ENCODE results near the gene OSBPL7.

Gene OSBPL7

DNA sequence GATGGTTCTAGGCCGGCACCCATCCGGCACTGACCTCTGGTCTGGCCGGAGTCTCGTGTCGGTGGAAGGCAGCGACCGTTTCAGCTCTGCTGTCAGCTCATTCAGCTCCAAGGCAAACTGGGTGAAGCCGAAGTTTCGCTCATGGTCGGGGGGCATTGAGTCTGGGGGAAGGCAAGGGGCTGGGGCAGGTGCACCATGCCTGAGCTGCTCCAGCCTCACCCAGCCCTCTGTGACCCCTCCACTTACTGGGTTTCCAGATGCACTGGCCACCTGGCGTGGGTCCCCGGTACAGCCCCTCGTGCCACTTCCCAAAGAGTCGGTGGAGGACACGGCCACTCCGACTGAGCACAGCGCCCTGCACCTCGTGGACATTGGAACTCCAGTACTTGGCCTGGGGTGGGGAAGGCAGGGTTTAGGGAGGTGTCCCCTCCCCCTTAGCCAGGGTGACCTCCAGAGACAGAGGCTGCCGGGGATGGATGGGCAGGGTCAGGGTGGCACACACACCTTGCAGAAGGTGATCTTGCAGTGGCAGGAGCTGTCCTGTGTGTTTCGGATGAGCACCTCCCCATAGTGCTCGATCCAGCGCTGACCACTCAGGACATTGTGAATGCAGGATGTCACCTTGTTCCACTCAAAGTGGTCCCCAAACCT lies 12.6 kb downstream of the OSBPL7 start:
- H3K4me2 ChIP-seq (ENCODE audit: insufficient read depth, low read length, poor library complexity, severe bottlenecking): no peak overlapping the region
- no peaks in the 10 kb centered on the region for H3K79me1 ChIP-seq (ENCODE audit: low read depth, low read length)
- H2AK5ac ChIP-seq (ENCODE audit: low read depth, low read length): no peak overlapping the region
- no peak overlapping the region for H3K27ac ChIP-seq (replicated peaks; ENCODE audit: low read length)
- H2BK120ac ChIP-seq (ENCODE audit: low read depth, low read length): no peak overlapping the region
- H2BK12ac ChIP-seq (ENCODE audit: low read length): no peak overlapping the region
- no peak overlapping the region for H2BK5ac ChIP-seq (ENCODE audit: low read length)
- H2AFZ ChIP-seq (ENCODE audit: low read length): no peak overlapping the region
- H2BK15ac ChIP-seq (ENCODE audit: low read length): no peak overlapping the region
- no peaks in the 10 kb centered on the region for H3K9me3 ChIP-seq (replicated peaks in 1 of 2; ENCODE audit: control insufficient read depth in 2 of 2, insufficient read depth in 1 of 2, low read depth in 1 of 2, low read length in 2 of 2)
- peaks cover 12 to 23% of the 10 kb centered on the region in 2 donors for H3K36me3 ChIP-seq (replicated peaks in 1 of 2; ENCODE audit: control insufficient read depth in 2 of 2, insufficient read depth in 2 of 2, low read length in 2 of 2)
- H3K9ac ChIP-seq (ENCODE audit: low read depth, low read length, poor library complexity): no peak overlapping the region
- H3K18ac ChIP-seq (ENCODE audit: low read length): no peak overlapping the region
- no peak overlapping the region for H3K4me3 ChIP-seq (ENCODE audit: low read length in 2 of 2)
- H3K27me3 ChIP-seq (ENCODE audit: control insufficient read depth in 3 of 3, insufficient read depth in 3 of 3, low read depth in 1 of 3, low read length in 3 of 3): peaks cover 0 to under 1% (median under 1%) of the 10 kb centered on the region in 3 experiments
- no peak overlapping the region for H3K23ac ChIP-seq (ENCODE audit: low read depth, low read length, poor library complexity)
- H4K8ac ChIP-seq (ENCODE audit: low read depth, low read length): no peak overlapping the region
- no peak overlapping the region for H3K14ac ChIP-seq (ENCODE audit: low read length)
- no peak for DNase-seq (ENCODE audit: low spot score)
- no peak overlapping the region for H4K91ac ChIP-seq (ENCODE audit: low read depth, low read length, poor library complexity)
- WGBS, 2 donors (ENCODE audit: extremely low coverage in 2 of 2, insufficient read length in 2 of 2, insufficient replicate concordance in 1 of 2): no CpG with 5 or more reads among the region's 22 CpGs
- H3K4ac ChIP-seq (ENCODE audit: low read length): no peak overlapping the region
- H3K4me1 ChIP-seq (ENCODE audit: control insufficient read depth in 2 of 2, insufficient read depth in 1 of 2, low read depth in 1 of 2, low read length in 2 of 2): no peaks in the 10 kb centered on the region

DNA sequence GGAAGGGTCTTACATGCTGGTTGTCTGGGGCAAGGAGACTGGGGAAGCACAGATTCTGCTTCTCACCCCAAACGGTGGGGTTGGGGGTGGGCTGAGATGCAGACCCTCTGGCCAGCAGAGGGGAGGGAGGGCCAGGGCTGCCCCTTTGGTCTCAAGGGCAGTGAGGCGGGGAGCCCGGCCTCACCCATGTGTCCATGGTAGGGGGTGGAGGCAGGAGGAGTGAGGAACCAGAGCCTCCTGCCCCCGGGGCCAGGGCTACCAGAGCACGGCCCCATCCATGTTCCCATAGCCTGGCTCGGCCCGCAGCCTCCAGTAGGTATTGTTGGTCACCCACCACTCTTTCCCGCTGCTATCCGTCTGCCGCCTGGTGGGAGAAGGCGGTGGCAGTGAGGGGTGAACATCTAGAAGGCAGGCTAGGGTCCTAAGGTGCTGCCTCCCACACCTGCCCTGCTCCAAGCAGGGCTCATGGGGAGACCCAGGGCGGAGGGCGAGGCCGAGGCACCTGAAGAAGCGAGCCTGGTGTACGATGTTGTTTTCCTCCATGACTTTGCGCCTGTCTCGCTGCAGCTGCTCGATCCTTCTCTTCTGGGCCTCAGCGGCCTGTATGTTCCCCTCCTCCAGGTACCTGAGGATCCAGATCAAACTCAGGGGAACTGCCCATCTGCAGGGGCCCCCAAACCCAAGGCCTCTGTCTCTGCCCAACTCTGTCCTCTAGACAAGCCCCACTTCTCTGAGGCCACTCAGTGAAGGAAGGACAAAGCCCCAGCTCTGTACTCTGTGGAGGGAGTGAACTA lies 13.4 kb downstream of the OSBPL7 start:
- no peak for DNase-seq (ENCODE audit: low spot score)
- Histone ChIP-seq H2BK12ac (ENCODE audit: low read length) (no peak overlapping the region), H3K36me3 (replicated peaks in 1 of 2; ENCODE audit: control insufficient read depth in 2 of 2, insufficient read depth in 2 of 2, low read length in 2 of 2) (peaks cover 12 to 23% of the 10 kb centered on the region in 2 donors), H2BK15ac (ENCODE audit: low read length) (no peak overlapping the region), H3K14ac (ENCODE audit: low read length) (peak overlapping the region; percentile 38), H3K9ac (ENCODE audit: low read depth, low read length, poor library complexity) (peak overlapping the region; percentile 44), H3K4me1 (ENCODE audit: control insufficient read depth in 2 of 2, insufficient read depth in 1 of 2, low read depth in 1 of 2, low read length in 2 of 2) (no peaks in the 10 kb centered on the region), H3K23ac (ENCODE audit: low read depth, low read length, poor library complexity) (no peak overlapping the region), H3K4me2 (ENCODE audit: insufficient read depth, low read length, poor library complexity, severe bottlenecking) (no peak overlapping the region), H3K18ac (ENCODE audit: low read length) (no peak overlapping the region), H4K8ac (ENCODE audit: low read depth, low read length) (peak overlapping the region; percentile 43), H2BK5ac (ENCODE audit: low read length) (no peak overlapping the region), H2BK120ac (ENCODE audit: low read depth, low read length) (no peak overlapping the region), H3K9me3 (replicated peaks in 1 of 2; ENCODE audit: control insufficient read depth in 2 of 2, insufficient read depth in 1 of 2, low read depth in 1 of 2, low read length in 2 of 2) (no peaks in the 10 kb centered on the region), H4K91ac (ENCODE audit: low read depth, low read length, poor library complexity) (no peak overlapping the region), H3K4me3 (ENCODE audit: low read length in 2 of 2) (no peak overlapping the region), H2AFZ (ENCODE audit: low read length) (no peak overlapping the region), H2AK5ac (ENCODE audit: low read depth, low read length) (no peak overlapping the region), H3K27ac (replicated peaks; ENCODE audit: low read length) (no peak overlapping the region), H3K79me1 (ENCODE audit: low read depth, low read length) (no peaks in the 10 kb centered on the region), H3K4ac (ENCODE audit: low read length) (no peak overlapping the region), H3K27me3 (ENCODE audit: control insufficient read depth in 3 of 3, insufficient read depth in 3 of 3, low read depth in 1 of 3, low read length in 3 of 3) (peaks cover 0 to 8% (median 2%) of the 10 kb centered on the region in 3 experiments)
- WGBS, 2 donors (ENCODE audit: extremely low coverage in 2 of 2, insufficient read length in 2 of 2, insufficient replicate concordance in 1 of 2): no CpG with 5 or more reads among the region's 20 CpGs

DNA sequence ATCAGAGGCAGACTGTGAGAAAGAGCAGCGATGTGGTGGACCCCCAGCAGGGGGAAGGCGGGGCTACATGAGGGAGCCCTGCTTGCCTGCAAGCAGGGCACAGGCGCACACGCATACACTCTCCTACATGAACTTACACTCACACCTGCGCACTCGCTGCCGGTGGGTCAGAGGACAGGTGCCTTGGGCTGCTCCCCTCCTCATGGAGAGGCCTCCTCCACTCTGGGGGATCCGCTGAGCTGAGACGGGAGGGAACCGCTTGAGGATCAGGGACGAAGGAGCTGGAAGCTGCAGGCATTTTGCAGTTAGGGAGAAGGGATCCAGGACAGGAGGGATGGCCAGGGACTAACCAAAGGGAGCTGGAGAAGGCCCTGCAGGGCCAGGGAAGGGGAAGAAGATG lies 14.2 kb downstream of the OSBPL7 start:
- Histone ChIP-seq H3K14ac (ENCODE audit: low read length) (no peak overlapping the region), H3K4ac (ENCODE audit: low read length) (no peak overlapping the region), H3K23ac (ENCODE audit: low read depth, low read length, poor library complexity) (no peak overlapping the region), H2AK5ac (ENCODE audit: low read depth, low read length) (no peak overlapping the region), H3K4me3 (ENCODE audit: low read length in 2 of 2) (no peak overlapping the region), H4K91ac (ENCODE audit: low read depth, low read length, poor library complexity) (no peak overlapping the region), H4K8ac (ENCODE audit: low read depth, low read length) (no peak overlapping the region), H3K4me2 (ENCODE audit: insufficient read depth, low read length, poor library complexity, severe bottlenecking) (no peak overlapping the region), H2BK120ac (ENCODE audit: low read depth, low read length) (no peak overlapping the region), H3K9me3 (replicated peaks in 1 of 2; ENCODE audit: control insufficient read depth in 2 of 2, insufficient read depth in 1 of 2, low read depth in 1 of 2, low read length in 2 of 2) (no peaks in the 10 kb centered on the region), H3K4me1 (ENCODE audit: control insufficient read depth in 2 of 2, insufficient read depth in 1 of 2, low read depth in 1 of 2, low read length in 2 of 2) (no peaks in the 10 kb centered on the region), H2BK5ac (ENCODE audit: low read length) (no peak overlapping the region), H2BK15ac (ENCODE audit: low read length) (no peak overlapping the region), H3K9ac (ENCODE audit: low read depth, low read length, poor library complexity) (no peak overlapping the region), H3K18ac (ENCODE audit: low read length) (no peak overlapping the region), H3K79me1 (ENCODE audit: low read depth, low read length) (no peaks in the 10 kb centered on the region), H3K36me3 (replicated peaks in 1 of 2; ENCODE audit: control insufficient read depth in 2 of 2, insufficient read depth in 2 of 2, low read length in 2 of 2) (peaks cover 12 to 23% of the 10 kb centered on the region in 2 donors), H2AFZ (ENCODE audit: low read length) (no peak overlapping the region), H3K27me3 (ENCODE audit: control insufficient read depth in 3 of 3, insufficient read depth in 3 of 3, low read depth in 1 of 3, low read length in 3 of 3) (peaks cover 0 to 14% (median 2%) of the 10 kb centered on the region in 3 experiments), H3K27ac (replicated peaks; ENCODE audit: low read length) (no peak overlapping the region), H2BK12ac (ENCODE audit: low read length) (no peak overlapping the region)
- DNase-seq (ENCODE audit: low spot score): no peak
- no CpG with 5 or more reads among the region's 11 CpGs for WGBS, 2 donors (ENCODE audit: extremely low coverage in 2 of 2, insufficient read length in 2 of 2, insufficient replicate concordance in 1 of 2)

DNA sequence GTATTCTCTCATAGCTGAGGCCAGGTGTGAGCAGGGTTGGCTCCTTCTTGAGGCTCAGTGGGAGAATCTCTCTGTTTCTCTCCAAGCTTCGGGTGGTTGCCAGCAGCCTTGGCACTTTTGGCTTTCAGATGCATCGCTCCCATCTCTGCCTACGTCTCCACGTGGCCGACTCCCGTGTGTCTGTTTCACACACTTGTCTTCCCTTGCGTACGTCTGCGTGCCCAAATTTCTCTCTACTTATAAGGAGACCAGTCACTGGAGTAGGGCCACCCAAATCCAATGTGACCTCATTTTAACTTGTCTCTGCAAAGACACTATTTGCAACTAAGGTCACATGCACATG lies 14.7 kb downstream of the OSBPL7 start:
- WGBS, 2 donors (ENCODE audit: extremely low coverage in 2 of 2, insufficient read length in 2 of 2, insufficient replicate concordance in 1 of 2): no CpG with 5 or more reads among the region's 9 CpGs

More for the DNA sequence above, 14.7 kb downstream of the OSBPL7 start:
- no peak overlapping the region for H3K18ac ChIP-seq (ENCODE audit: low read length)
- no peak overlapping the region for H3K4me3 ChIP-seq (ENCODE audit: low read length in 2 of 2)
- no peak overlapping the region for H4K8ac ChIP-seq (ENCODE audit: low read depth, low read length)
- H3K4me2 ChIP-seq (ENCODE audit: insufficient read depth, low read length, poor library complexity, severe bottlenecking): no peak overlapping the region
- DNase-seq (ENCODE audit: low spot score): no peak
- no peaks in the 10 kb centered on the region for H3K79me1 ChIP-seq (ENCODE audit: low read depth, low read length)
- H2BK5ac ChIP-seq (ENCODE audit: low read length): no peak overlapping the region
- no peaks in the 10 kb centered on the region for H3K4me1 ChIP-seq (ENCODE audit: control insufficient read depth in 2 of 2, insufficient read depth in 1 of 2, low read depth in 1 of 2, low read length in 2 of 2)
- no peak overlapping the region for H3K14ac ChIP-seq (ENCODE audit: low read length)
- H2BK120ac ChIP-seq (ENCODE audit: low read depth, low read length): no peak overlapping the region
- H3K9me3 ChIP-seq (replicated peaks in 1 of 2; ENCODE audit: control insufficient read depth in 2 of 2, insufficient read depth in 1 of 2, low read depth in 1 of 2, low read length in 2 of 2): no peaks in the 10 kb centered on the region
- no peak overlapping the region for H2AK5ac ChIP-seq (ENCODE audit: low read depth, low read length)
- peaks cover 0 to 19% (median 2%) of the 10 kb centered on the region in 3 experiments for H3K27me3 ChIP-seq (ENCODE audit: control insufficient read depth in 3 of 3, insufficient read depth in 3 of 3, low read depth in 1 of 3, low read length in 3 of 3)
- no peak overlapping the region for H4K91ac ChIP-seq (ENCODE audit: low read depth, low read length, poor library complexity)
- H3K4ac ChIP-seq (ENCODE audit: low read length): no peak overlapping the region
- no peak overlapping the region for H3K27ac ChIP-seq (replicated peaks; ENCODE audit: low read length)
- no peak overlapping the region for H2BK15ac ChIP-seq (ENCODE audit: low read length)
- H3K9ac ChIP-seq (ENCODE audit: low read depth, low read length, poor library complexity): no peak overlapping the region
- no peak overlapping the region for H2AFZ ChIP-seq (ENCODE audit: low read length)
- no peak overlapping the region for H3K23ac ChIP-seq (ENCODE audit: low read depth, low read length, poor library complexity)
- no peak overlapping the region for H2BK12ac ChIP-seq (ENCODE audit: low read length)
- H3K36me3 ChIP-seq (replicated peaks in 1 of 2; ENCODE audit: control insufficient read depth in 2 of 2, insufficient read depth in 2 of 2, low read length in 2 of 2): peaks cover 12 to 23% of the 10 kb centered on the region in 2 donors
